DND-41 (cell line): ENCODE results near the gene FAM32A.
A peak's percentile ranks its signal among the peaks of the same experiment; 100 is the strongest.

Source experiments
- ATAC-seq: fragments of 200-7000 bp; cut with Tn5 transposase; 3 replicates; pipeline ENCODE4 v1.9.1; 2021; ENCODE audit warnings: low read depth; ENCODE audit not compliant: insufficient read depth
- DNase-seq: peaks from one replicate; pipeline ENCODE4 v3.0.0-alpha.2; 2020
- H2AFZ ChIP-seq: 2 replicates; pipeline ENCODE4 v1.6.0; 2012; ENCODE audit warnings: low read depth, low read length
- H3K27ac ChIP-seq: 2 replicates; pipeline ENCODE4 v1.5.1; 2012; ENCODE audit warnings: low read length, inconsistent platforms
- H3K27me3 ChIP-seq: fragments of 200-600 bp; sonication (generic); 2 replicates; pipeline ENCODE4 v1.6.0; 2012; ENCODE audit warnings: low read length, mild to moderate bottlenecking, inconsistent platforms; ENCODE audit not compliant: insufficient read depth, poor library complexity
- H3K36me3 ChIP-seq: 2 replicates; pipeline ENCODE4 v1.5.1; 2012; ENCODE audit warnings: low read length, inconsistent platforms; ENCODE audit not compliant: insufficient read depth
- H3K4me1 ChIP-seq: 2 replicates; pipeline ENCODE4 v1.5.1; 2012; ENCODE audit warnings: mild to moderate bottlenecking, low read length; ENCODE audit not compliant: insufficient read depth
- H3K4me2 ChIP-seq: 2 replicates; pipeline ENCODE4 v1.6.0; 2012; ENCODE audit warnings: mild to moderate bottlenecking, moderate library complexity, low read length, inconsistent platforms; ENCODE audit not compliant: insufficient read depth
- H3K4me3 ChIP-seq, 2 experiments: fragments of 200-600 bp in 1 of 2; shearing (Covaris generic) in 1 of 2; 2 replicates each; pipeline ENCODE4 v1.5.1; 2012 to 2016; ENCODE audit warnings: inconsistent platforms in 2 of 2, low read length in 2 of 2, mild to moderate bottlenecking in 2 of 2, low read depth in 1 of 2, moderate library complexity in 1 of 2
- H3K79me2 ChIP-seq: 2 replicates; pipeline ENCODE4 v1.6.0; 2012; ENCODE audit warnings: low read length, inconsistent platforms; ENCODE audit not compliant: insufficient read depth
- H3K9ac ChIP-seq: 2 replicates; pipeline ENCODE4 v1.6.0; 2012; ENCODE audit warnings: low read depth, mild to moderate bottlenecking, inconsistent platforms, low read length, moderate library complexity
- H3K9me3 ChIP-seq: 2 replicates; pipeline ENCODE4 v1.5.1; 2012; ENCODE audit warnings: low read length, moderate library complexity, mild to moderate bottlenecking, inconsistent platforms; ENCODE audit not compliant: insufficient read depth, severe bottlenecking
- H4K20me1 ChIP-seq: 2 replicates; pipeline ENCODE4 v1.6.0; 2012; ENCODE audit warnings: low read length; ENCODE audit not compliant: insufficient read depth
- EZH2 ChIP-seq: IDR thresholded peaks from 3 replicates; pipeline ENCODE4 v1.6.1; 2012; ENCODE audit warnings: borderline replicate concordance, low read depth, mild to moderate bottlenecking, moderate library complexity, low read length, inconsistent platforms; ENCODE audit not compliant: severe bottlenecking
- TF ChIP-seq, protein P1 (sequence below): IDR thresholded peaks from 2 replicates; pipeline ENCODE4 v1.5.1; 2012; ENCODE audit warnings: borderline replicate concordance, low read length, moderate library complexity, mild to moderate bottlenecking; ENCODE audit not compliant: poor library complexity, severe bottlenecking; ENCODE audit errors: extremely low read depth

FAM32A gene

DNA sequence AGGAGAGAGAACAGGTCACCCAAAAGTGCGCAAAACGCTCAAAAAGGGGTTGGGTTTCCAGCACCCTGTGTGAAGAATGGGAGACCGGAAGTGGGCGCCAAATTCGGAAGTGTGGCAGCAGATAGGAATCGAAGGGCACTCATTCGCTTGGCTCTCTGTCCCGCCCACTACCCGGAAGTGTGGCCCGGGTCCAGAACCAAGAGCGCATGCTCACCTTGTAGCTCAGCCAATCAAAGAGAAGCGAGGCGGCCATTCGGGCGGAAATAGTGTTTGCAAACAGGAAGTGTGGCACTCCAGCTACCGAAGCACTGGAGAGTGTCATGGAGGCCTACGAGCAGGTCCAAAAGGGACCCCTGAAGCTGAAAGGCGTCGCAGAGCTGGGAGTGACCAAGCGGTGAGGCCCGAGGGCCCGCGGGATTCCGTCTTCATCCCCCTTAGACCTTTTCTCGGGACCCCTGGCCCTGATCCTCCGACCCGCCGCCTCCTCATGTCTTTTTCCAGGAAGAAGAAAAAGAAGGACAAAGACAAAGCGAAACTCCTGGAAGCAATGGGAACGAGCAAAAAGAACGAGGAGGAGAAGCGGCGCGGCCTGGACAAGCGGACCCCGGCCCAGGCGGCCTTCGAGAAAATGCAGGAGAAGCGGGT, at the start of gene FAM32A:
Gene FAM32A (plus strand): TSS at position 288 of the 645 bp plus-strand sequence. CDS start 33 bp downstream, at position 321.
- ATAC-seq: peak; percentile 94

GRCh38 chr19:16135430-16136127, 49.6 kb upstream of the FAM32A start:
- Histone ChIP-seq H3K9ac (no peak overlapping the region), H3K4me1 (no peaks in the 10 kb centered on the region), H3K36me3 (peaks cover 39% of the 10 kb centered on the region), H3K79me2 (no peaks in the 10 kb centered on the region), H3K4me3 (no peak overlapping the region), H3K4me2 (no peak overlapping the region), H4K20me1 (peaks cover 25% of the 10 kb centered on the region), H3K9me3 (no peaks in the 10 kb centered on the region), H3K27me3 (no peaks in the 10 kb centered on the region), H2AFZ (no peak overlapping the region), H3K27ac (no peak overlapping the region)
- TF ChIP-seq, protein P1, sequence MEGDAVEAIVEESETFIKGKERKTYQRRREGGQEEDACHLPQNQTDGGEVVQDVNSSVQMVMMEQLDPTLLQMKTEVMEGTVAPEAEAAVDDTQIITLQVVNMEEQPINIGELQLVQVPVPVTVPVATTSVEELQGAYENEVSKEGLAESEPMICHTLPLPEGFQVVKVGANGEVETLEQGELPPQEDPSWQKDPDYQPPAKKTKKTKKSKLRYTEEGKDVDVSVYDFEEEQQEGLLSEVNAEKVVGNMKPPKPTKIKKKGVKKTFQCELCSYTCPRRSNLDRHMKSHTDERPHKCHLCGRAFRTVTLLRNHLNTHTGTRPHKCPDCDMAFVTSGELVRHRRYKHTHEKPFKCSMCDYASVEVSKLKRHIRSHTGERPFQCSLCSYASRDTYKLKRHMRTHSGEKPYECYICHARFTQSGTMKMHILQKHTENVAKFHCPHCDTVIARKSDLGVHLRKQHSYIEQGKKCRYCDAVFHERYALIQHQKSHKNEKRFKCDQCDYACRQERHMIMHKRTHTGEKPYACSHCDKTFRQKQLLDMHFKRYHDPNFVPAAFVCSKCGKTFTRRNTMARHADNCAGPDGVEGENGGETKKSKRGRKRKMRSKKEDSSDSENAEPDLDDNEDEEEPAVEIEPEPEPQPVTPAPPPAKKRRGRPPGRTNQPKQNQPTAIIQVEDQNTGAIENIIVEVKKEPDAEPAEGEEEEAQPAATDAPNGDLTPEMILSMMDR: no peak
- no peak for TF ChIP-seq EZH2
- DNase-seq (no peak), ATAC-seq (no peak)

More for the DNA sequence above, at the start of gene FAM32A:
- Histone ChIP-seq H2AFZ (peak within 1 kb of the TSS; percentile 91), H3K79me2 (peaks cover 36% of the 10 kb centered on the region), H3K9ac (peak within 1 kb of the TSS; percentile 87), H3K27me3 (no peaks in the 10 kb centered on the region), H4K20me1 (peaks cover 24% of the 10 kb centered on the region), H3K4me1 (peaks cover 37% of the 10 kb centered on the region), H3K36me3 (peaks cover 35% of the 10 kb centered on the region), H3K4me3 (peak within 1 kb of the TSS; percentile 82 to 87), H3K9me3 (no peaks in the 10 kb centered on the region), H3K27ac (peak within 1 kb of the TSS; percentile 84), H3K4me2 (peak within 1 kb of the TSS; percentile 97)
- TF ChIP-seq, protein P1: peak; percentile 6
- no peak for TF ChIP-seq EZH2
- DNase-seq: peak; percentile 100

DNA sequence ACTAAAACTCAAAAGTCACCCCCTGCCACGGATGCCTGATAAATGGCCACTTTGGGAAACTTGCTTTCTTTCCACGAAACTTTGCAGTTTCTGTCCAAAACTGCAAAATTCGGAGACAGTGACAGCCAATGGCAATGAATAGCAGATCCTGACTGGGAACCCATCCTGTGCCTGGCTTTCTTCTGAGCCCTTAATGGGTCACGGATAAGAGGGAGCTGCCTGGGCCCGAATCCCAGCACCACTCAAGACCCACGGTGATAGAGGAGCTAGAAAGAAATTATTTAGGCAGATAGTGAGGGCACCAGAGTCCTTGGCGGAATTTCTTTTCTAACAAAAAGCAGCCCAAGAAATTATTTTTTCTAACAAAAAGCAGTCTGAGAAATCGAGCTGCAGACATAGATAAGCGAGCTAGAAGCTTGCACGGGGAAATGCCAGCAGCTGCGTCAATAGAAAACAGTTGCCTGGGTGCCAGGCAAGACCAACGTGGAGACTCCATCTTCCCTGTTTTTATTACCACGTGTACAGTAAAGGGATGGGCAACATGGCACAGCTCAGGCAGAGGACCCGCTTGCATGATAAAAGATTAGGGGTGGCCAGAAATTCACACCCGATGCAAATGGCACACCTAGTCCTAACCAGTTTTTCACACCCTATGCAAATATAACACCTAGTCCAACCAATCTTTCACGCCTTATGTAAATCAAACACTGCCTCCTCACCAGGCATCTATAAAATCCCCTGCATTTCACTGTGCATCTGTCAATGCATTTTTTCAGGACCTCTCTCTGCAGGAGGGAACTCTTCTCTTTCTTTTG, 48.8 kb upstream of the FAM32A start:
- Histone ChIP-seq H4K20me1 (peaks cover 20% of the 10 kb centered on the region), H3K9me3 (no peaks in the 10 kb centered on the region), H3K27me3 (no peaks in the 10 kb centered on the region), H3K9ac (no peak overlapping the region), H3K27ac (no peak overlapping the region), H3K36me3 (peaks cover 31% of the 10 kb centered on the region), H3K4me3 (no peak overlapping the region), H2AFZ (no peak overlapping the region), H3K4me1 (no peaks in the 10 kb centered on the region), H3K4me2 (no peak overlapping the region), H3K79me2 (no peaks in the 10 kb centered on the region)
- no peak for ATAC-seq
- no peak for TF ChIP-seq EZH2
- TF ChIP-seq, protein P1: no peak
- no peak for DNase-seq
